ENCODE results near the gene FBXL13. TPM values are rescaled to one million over a fixed set of nuclear protein-coding genes. Genes with fewer than 3 reads are reported as not detected.

The FBXL13 gene
- 0.21 TPM in 1 of 2 replicates, not detected in the other for total RNA-seq

GRCh38 chr7:103074519-103075336 lies at the start of gene FBXL13, which contains the start of gene ARMC10:
TSS of gene FBXL13 (minus strand) at chr7:103074796.
TSS of gene ARMC10 (plus strand) at chr7:103075140. CDS start at chr7:103075273, 133 bp downstream.

GRCh38 chr7:102912742-102913141 lies 161.9 kb downstream of the FBXL13 start, which contains the start of gene LRRC17:
TSS of gene LRRC17 (plus strand) at chr7:102913000. CDS start at chr7:102933914, 20,914 bp downstream.

Other genes with a start within 250 kb of the FBXL13 start
- 1.3 and 2.0 TPM in 2 replicates for gene LRRC17, start 161.8 kb downstream of the FBXL13 start, total RNA-seq
- 32.1 and 40.1 TPM in 2 replicates for gene ARMC10, start 344 bp upstream of the FBXL13 start, total RNA-seq
- gene NAPEPLD, start 74.3 kb upstream of the FBXL13 start, total RNA-seq, result 1.0 and 2.3 TPM in 2 replicates
- gene PMPCB, start 222.6 kb upstream of the FBXL13 start, total RNA-seq, result 30.8 and 38.0 TPM in 2 replicates